ENCODE results near the gene CMPK1.

GRCh38 chr1:47395433-47395832 is 61.8 kb downstream of the CMPK1 start:
- TF ChIP-seq CTCF (IDR thresholded peaks at IDR 0.05; ENCODE audit: low read depth, low read length, poor library complexity, severe bottlenecking) (no peak), EZH2phosphoT487 (IDR thresholded peaks at IDR 0.05; ENCODE audit: borderline replicate concordance, low read length) (no peak)

Data from DOHH2 (cell line).